Measurements from ENCODE around the gene MRPS18B. TPM values are rescaled to one million over a fixed set of nuclear protein-coding genes. Genes with fewer than 3 reads are reported as not detected.
"Not testable (repeated sequence)": the region's sequence is repeated elsewhere in the genome, so short reads cannot be mapped to it uniquely, and the experiment has no call there.

MRPS18B gene
- total RNA-seq, 4 donors from 2014 or later = 48.1 to 85.7 (median 62.4) TPM

DNA sequence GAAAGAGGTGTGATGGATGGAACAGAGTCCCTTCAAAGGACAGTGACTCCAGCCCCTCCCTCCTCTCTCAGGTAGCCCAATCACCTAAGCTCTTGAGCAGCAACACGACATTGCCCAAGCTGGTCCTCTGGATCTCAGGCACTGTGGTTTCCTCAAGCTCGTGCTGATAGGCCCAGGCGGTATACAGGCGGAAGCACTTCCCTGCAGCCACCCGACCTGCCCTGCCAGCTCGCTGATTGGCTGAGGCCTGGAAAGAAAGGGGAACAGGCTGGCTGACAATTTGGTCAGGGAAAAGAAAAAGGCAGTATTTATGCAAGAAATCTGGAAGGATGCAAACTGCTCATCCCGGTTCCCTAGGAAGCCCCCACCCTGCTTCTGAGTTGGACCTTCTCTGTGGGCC is 38.9 kb downstream of the MRPS18B start:
- Histone ChIP-seq H3K9me3 (no peaks in the 10 kb centered on the region), H3K36me3 (peaks cover 100% of the 10 kb centered on the region), H3K4me3 (no peak overlapping the region), H3K27ac (no peak overlapping the region), H3K4me1 (no peaks in the 10 kb centered on the region), H3K27me3 (no peaks in the 10 kb centered on the region)
- 60% methylated on average over 7 of the region's 7 CpGs for WGBS
- no peak for TF ChIP-seq POLR2A (IDR thresholded peaks at IDR 0.05)
- TF ChIP-seq, protein P1, sequence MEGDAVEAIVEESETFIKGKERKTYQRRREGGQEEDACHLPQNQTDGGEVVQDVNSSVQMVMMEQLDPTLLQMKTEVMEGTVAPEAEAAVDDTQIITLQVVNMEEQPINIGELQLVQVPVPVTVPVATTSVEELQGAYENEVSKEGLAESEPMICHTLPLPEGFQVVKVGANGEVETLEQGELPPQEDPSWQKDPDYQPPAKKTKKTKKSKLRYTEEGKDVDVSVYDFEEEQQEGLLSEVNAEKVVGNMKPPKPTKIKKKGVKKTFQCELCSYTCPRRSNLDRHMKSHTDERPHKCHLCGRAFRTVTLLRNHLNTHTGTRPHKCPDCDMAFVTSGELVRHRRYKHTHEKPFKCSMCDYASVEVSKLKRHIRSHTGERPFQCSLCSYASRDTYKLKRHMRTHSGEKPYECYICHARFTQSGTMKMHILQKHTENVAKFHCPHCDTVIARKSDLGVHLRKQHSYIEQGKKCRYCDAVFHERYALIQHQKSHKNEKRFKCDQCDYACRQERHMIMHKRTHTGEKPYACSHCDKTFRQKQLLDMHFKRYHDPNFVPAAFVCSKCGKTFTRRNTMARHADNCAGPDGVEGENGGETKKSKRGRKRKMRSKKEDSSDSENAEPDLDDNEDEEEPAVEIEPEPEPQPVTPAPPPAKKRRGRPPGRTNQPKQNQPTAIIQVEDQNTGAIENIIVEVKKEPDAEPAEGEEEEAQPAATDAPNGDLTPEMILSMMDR (IDR thresholded peaks at IDR 0.05) = no peak
- TF ChIP-seq EP300 (IDR thresholded peaks at IDR 0.05) = no peak
- TF ChIP-seq POLR2AphosphoS5 (IDR thresholded peaks at IDR 0.05) = no peak
- DNase-seq (ENCODE audit: low spot score in 2 of 2) = no peak

DNA sequence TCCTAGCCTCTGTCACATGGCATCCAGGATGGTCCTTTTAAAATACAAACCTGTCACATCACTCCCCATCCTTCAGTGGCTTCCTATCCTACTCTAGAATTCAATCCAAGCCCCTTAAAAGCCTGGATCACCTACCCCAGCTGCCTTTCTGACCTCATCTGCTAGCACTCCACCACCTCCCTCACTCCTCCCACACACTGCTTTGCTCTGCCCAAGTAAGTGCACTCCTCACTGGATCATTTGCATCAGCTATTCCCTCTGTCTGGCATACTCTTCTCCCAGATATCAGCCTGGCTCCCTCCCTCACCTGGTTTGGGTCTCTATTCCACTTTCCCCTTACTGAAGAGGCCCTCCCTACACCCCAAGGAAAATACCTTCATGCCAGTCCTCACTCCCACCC is 39.8 kb downstream of the MRPS18B start:
- Histone ChIP-seq H3K36me3 (peaks cover 100% of the 10 kb centered on the region), H3K4me1 (no peaks in the 10 kb centered on the region)
- TF ChIP-seq, protein P1 (IDR thresholded peaks at IDR 0.05) = no peak
- TF ChIP-seq POLR2AphosphoS5 (IDR thresholded peaks at IDR 0.05) = no peak
- no peak for TF ChIP-seq EP300 (IDR thresholded peaks at IDR 0.05)
- no peak for TF ChIP-seq POLR2A (IDR thresholded peaks at IDR 0.05)

DNA sequence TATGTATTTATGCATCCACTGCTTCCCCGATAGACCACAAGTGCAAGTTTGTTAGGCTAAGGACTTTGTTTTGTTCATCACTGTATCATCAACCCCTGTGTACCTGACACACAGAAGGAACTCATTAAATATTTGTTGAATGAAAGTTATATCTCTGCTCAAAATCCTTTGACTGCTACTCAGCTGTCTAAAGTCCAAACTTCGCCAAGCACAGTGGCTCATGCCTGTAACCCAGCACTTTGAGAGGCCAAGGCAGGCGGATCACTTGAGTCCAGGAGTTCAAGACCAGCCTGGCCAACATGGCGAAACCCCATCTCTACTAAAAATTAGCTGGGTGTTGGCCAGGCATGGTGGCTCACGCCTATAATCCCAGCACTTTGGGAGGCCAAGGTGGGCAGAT is 40.3 kb downstream of the MRPS18B start:
- not testable (repeated sequence) for H3K4me3 ChIP-seq; H3K27ac ChIP-seq; H3K9me3 ChIP-seq; H3K27me3 ChIP-seq; H3K4me1 ChIP-seq; DNase-seq (ENCODE audit: low spot score in 2 of 2)
- peaks cover 100% of the 10 kb centered on the region for H3K36me3 ChIP-seq
- WGBS = 93% methylated on average over 5 of the region's 5 CpGs

More for the DNA sequence above, 39.8 kb downstream of the MRPS18B start:
- Histone ChIP-seq H3K9me3 (no peaks in the 10 kb centered on the region), H3K27me3 (no peaks in the 10 kb centered on the region), H3K27ac (no peak overlapping the region), H3K4me3 (no peak overlapping the region)
- no peak for DNase-seq (ENCODE audit: low spot score in 2 of 2)

DNA sequence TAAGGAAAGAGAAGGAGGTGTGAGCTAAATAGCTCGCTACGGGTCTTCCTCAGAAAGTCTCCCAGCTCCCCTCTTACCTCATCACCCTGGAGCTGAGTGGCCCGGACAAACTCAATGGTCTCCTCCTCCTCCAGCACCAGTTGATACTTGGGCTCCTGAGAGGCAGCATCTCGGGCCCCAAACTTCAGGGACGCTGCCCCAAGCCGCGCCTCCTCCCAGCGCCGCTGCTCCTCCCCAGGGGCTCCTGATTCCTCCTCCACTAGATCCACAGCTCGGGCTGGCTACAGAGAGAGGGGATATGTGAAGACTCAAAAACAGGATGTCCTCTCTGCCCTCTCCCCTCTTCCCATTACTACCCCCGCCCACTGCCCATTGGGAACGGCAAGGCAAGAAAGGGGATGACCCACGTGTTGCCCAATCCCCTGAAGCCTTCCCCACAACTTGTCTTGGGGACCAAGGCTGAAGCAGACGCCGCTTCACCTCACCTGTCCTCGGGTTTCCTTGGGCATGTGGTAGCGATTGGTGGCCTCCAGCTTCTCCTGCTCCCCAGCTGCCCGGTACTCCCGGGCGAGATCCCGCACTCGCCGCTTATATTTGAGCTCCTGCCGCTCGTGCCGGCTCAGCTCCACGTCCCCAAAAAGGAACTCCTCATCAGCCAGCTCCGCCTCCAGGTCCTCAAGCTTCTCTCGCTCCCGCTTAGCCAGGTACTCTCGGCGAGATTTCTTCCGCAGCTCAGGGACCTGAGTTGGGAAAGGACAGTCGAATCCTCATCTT is 47.5 kb downstream of the MRPS18B start:
- Histone ChIP-seq H3K36me3 (peaks cover 90% of the 10 kb centered on the region), H3K27ac (no peak overlapping the region), H3K4me1 (no peaks in the 10 kb centered on the region), H3K9me3 (no peaks in the 10 kb centered on the region), H3K27me3 (no peaks in the 10 kb centered on the region), H3K4me3 (no peak overlapping the region)
- 89% methylated on average over 33 of the region's 34 CpGs for WGBS
- no peak for TF ChIP-seq EP300 (IDR thresholded peaks at IDR 0.05)
- TF ChIP-seq, protein P1 (IDR thresholded peaks at IDR 0.05) = no peak
- no peak for TF ChIP-seq POLR2AphosphoS5 (IDR thresholded peaks at IDR 0.05)
- TF ChIP-seq POLR2A (IDR thresholded peaks at IDR 0.05) = no peak
- DNase-seq (ENCODE audit: low spot score in 2 of 2) = no peak

DNA sequence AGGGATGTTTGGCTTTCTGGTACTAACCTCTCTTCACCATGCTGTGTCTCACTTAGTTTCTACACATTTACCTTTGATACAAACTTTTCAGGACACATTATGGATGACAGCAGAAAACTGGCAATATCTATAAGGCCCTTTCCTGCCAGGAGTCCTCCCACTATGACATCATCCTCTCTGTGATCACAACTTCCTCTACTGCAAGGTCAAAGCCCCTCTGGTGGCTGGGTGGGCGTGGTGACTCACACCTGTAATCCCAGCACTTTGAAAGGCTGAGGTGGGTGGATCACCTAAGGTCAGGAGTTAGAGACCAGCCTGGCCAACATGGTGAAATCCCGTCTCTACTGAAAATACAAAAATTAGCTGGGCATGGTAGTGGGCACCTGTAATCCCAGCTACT is 48.7 kb downstream of the MRPS18B start:
- H3K4me1 ChIP-seq; H3K4me3 ChIP-seq; DNase-seq (ENCODE audit: low spot score in 2 of 2); H3K9me3 ChIP-seq; H3K27me3 ChIP-seq; H3K27ac ChIP-seq: not testable (repeated sequence)
- 92% methylated on average over 2 of the region's 2 CpGs for WGBS
- H3K36me3 ChIP-seq = peaks cover 82% of the 10 kb centered on the region

DNA sequence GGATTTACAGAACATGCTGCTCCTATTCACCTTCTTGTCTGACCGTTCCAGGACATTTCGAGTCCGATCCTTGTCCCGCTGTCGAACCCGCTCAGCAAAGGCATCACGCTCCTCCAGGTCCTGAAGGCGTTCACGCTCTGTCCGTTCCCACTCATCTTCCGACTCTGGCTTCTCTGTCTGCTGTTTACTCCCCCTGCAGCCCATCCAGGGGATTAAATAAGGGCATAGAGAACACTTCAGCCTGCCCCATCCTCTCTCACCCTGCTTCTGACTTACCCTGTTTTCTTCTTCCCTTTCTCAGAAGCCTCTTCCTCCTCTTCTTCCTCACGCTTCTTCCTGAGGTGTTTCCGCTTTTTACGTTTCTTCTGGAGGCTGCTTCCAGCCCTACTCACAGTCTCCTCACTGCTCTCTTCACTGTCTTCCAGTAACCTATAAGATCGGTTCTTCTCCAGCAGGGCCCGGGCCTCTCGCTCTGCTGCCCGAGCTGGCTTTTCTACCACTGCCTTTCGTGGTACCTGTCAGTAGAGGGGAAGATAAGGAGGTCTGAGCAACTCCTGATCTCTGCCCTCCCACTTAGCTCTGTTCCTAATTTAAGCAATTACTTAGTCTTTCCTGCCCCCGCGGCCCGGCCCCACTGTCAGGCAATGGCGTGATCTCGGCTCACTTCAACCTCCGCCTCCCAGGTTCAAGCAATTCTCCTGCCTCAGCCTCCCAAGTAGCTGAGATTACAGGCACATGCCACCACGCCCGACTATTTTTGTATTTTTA is 53.3 kb downstream of the MRPS18B start:
- DNase-seq (ENCODE audit: low spot score in 2 of 2) = no peak
- Histone ChIP-seq H3K36me3 (peaks cover 37% of the 10 kb centered on the region), H3K4me3 (no peak overlapping the region), H3K4me1 (peaks cover 21% of the 10 kb centered on the region), H3K27ac (no peak overlapping the region), H3K27me3 (no peaks in the 10 kb centered on the region), H3K9me3 (no peaks in the 10 kb centered on the region)
- TF ChIP-seq, protein P1 (IDR thresholded peaks at IDR 0.05) = no peak
- no peak for TF ChIP-seq EP300 (IDR thresholded peaks at IDR 0.05)
- TF ChIP-seq POLR2A (IDR thresholded peaks at IDR 0.05) = no peak
- TF ChIP-seq POLR2AphosphoS5 (IDR thresholded peaks at IDR 0.05) = no peak
- WGBS = 84% methylated on average over 27 of the region's 27 CpGs

All from suprapubic skin (tissue), 4 donors.